GM12878 (cell line): ENCODE data around the gene GNAT1. TPM values are rescaled to one million over a fixed set of nuclear protein-coding genes. Genes with fewer than 3 reads are reported as not detected.

ENCODE experiments used
- ATAC-seq: fragments of 200-7000 bp; cut with Tn5 transposase; 3 replicates; pipeline ENCODE4 v1.9.1; 2020; ENCODE audit warnings: mild to moderate bottlenecking, moderate library complexity
- BruUV-seq: library from RNA; stranded (reverse); fragments of 400-500 nt; replicated peaks from 2 replicates; lab custom pipeline; 2021; lab: Mats Ljungman, UMichigan
- CTCF ChIA-PET: fragments of 300-600 bp; sonication (Branson Sonifier 250); formaldehyde crosslinking; extraction: SDS; loops from one replicate; lab custom pipeline; 2021; ENCODE audit warnings: inconsistent platforms; lab: Yijun Ruan, JAX
- POLR2A ChIA-PET: fragments of 350-600 bp; formaldehyde crosslinking; extraction: SDS; loops from one replicate; lab custom pipeline; 2021; ENCODE audit warnings: inconsistent platforms; lab: Charles Lee
- RAD21 ChIA-PET: fragments of 300-600 bp; sonication (Branson Sonifier 250); formaldehyde crosslinking; loops from one replicate; lab custom pipeline; 2023; ENCODE audit warnings: antibody characterized with exemption; ENCODE audit not compliant: unreplicated experiment; lab: Charles Lee
- SMC1A ChIA-PET: fragments of 300-600 bp; sonication (Branson Sonifier 250); formaldehyde crosslinking; loops from one replicate; lab custom pipeline; 2023; ENCODE audit not compliant: unreplicated experiment, uncharacterized antibody; lab: Charles Lee
- DNase-seq: peaks from one replicate; pipeline ENCODE4 v3.0.0-alpha.2; 2011; ENCODE audit warnings: low read depth, low spot score
- FAIRE-seq: peaks from 3 replicates; lab custom pipeline; 2011; peaks lifted over from hg19 to GRCh38; lab: Jason Lieb, UNC
- H2AFZ ChIP-seq: 2 replicates; pipeline ENCODE4 v1.6.0; 2011; ENCODE audit warnings: low read depth, low read length, control low read depth; ENCODE audit not compliant: control insufficient read depth
- H3K27ac ChIP-seq: 2 replicates; pipeline ENCODE4 v1.5.1; 2011; ENCODE audit warnings: control low read depth; ENCODE audit not compliant: control insufficient read depth, insufficient read depth
- H3K27me3 ChIP-seq, 2 experiments: replicated peaks in 1 of 2; 2 replicates each; pipeline versions ENCODE4 v1.6.0 to v1.6.1; 2011; ENCODE audit warnings: low read length in 1 of 2; ENCODE audit not compliant: control insufficient read depth in 2 of 2, insufficient read depth in 2 of 2
- H3K36me3 ChIP-seq, 2 experiments: 2 replicates each; pipeline ENCODE4 v1.5.1; 2011; ENCODE audit warnings: low read length in 1 of 2; ENCODE audit not compliant: control insufficient read depth in 2 of 2, insufficient read depth in 2 of 2
- H3K4me1 ChIP-seq: 2 replicates; pipeline ENCODE4 v1.6.1; 2011; ENCODE audit warnings: mild to moderate bottlenecking, low read length, moderate library complexity, mixed read lengths; ENCODE audit not compliant: control insufficient read depth, insufficient read depth
- H3K4me2 ChIP-seq: 2 replicates; pipeline ENCODE4 v1.6.0; 2011; ENCODE audit warnings: control low read depth; ENCODE audit not compliant: control insufficient read depth, insufficient read depth
- H3K4me3 ChIP-seq: fragments of 200-600 bp; sonication (generic); 2 replicates; pipeline ENCODE4 v1.5.1; 2016
- H3K79me2 ChIP-seq: 2 replicates; pipeline ENCODE4 v1.6.0; 2011; ENCODE audit warnings: low read length; ENCODE audit not compliant: control insufficient read depth, insufficient read depth
- H3K9ac ChIP-seq: 2 replicates; pipeline ENCODE4 v1.8.0; 2011; ENCODE audit warnings: low read length, control low read depth, mixed read lengths; ENCODE audit not compliant: control insufficient read depth, insufficient read depth
- H3K9me3 ChIP-seq: replicated peaks from 3 replicates; pipeline ENCODE4 v1.5.1; 2011; ENCODE audit warnings: mild to moderate bottlenecking, low read length; ENCODE audit not compliant: control insufficient read depth, insufficient read depth
- H4K20me1 ChIP-seq: 2 replicates; pipeline ENCODE4 v1.6.0; 2011; ENCODE audit not compliant: control insufficient read depth, insufficient read depth
- CHD1 ChIP-seq: IDR thresholded peaks from 2 replicates; pipeline ENCODE4 v1.6.1; 2012; ENCODE audit warnings: low read depth, low read length, improper control_type of control experiment
- ETV6 ChIP-seq, 2 experiments: fragments of 450-650 bp in 1 of 2; IDR thresholded peaks in 1 of 2; conservative IDR thresholded peaks in 1 of 2; 2 replicates each; pipeline ENCODE4 v1.6.1; 2014; ENCODE audit warnings: antibody characterized with exemption in 1 of 2, borderline replicate concordance in 1 of 2, low read depth in 1 of 2, mild to moderate bottlenecking in 1 of 2, moderate library complexity in 1 of 2
- FOXM1 ChIP-seq: IDR thresholded peaks from 2 replicates; pipeline ENCODE4 v1.6.1; 2012; ENCODE audit warnings: low read depth, mild to moderate bottlenecking, inconsistent platforms, low read length, moderate library complexity
- HDGF ChIP-seq: fragments of 450-650 bp; IDR thresholded peaks from 2 replicates; pipeline ENCODE4 v1.6.1; 2016; ENCODE audit warnings: antibody characterized with exemption
- IKZF1 ChIP-seq: fragments of 450-650 bp; conservative IDR thresholded peaks from 2 replicates; pipeline ENCODE4 v1.6.1; 2017; ENCODE audit warnings: antibody characterized with exemption, mild to moderate bottlenecking
- IKZF2 ChIP-seq, 2 experiments: fragments of 450-650 bp; IDR thresholded peaks; 2 replicates each; pipeline ENCODE4 v1.6.1; 2017; ENCODE audit warnings: mild to moderate bottlenecking in 2 of 2, moderate library complexity in 2 of 2
- JUNB ChIP-seq: IDR thresholded peaks from 2 replicates; pipeline ENCODE4 v1.6.1; 2016; ENCODE audit warnings: antibody characterized with exemption, mild to moderate bottlenecking
- NBN ChIP-seq: fragments of 450-650 bp; IDR thresholded peaks from 2 replicates; pipeline ENCODE4 v1.6.1; 2016
- POU2F2 ChIP-seq: IDR thresholded peaks from 3 replicates; pipeline ENCODE4 v1.6.1; 2011; ENCODE audit warnings: low read depth, mild to moderate bottlenecking, low read length, borderline replicate concordance
- RELA ChIP-seq: fragments of 450-650 bp; IDR thresholded peaks from 2 replicates; pipeline ENCODE4 v1.8.0; 2014; ENCODE audit warnings: borderline replicate concordance; ENCODE audit not compliant: partially characterized antibody
- RUNX3 ChIP-seq: IDR thresholded peaks from 2 replicates; pipeline ENCODE4 v1.6.1; 2012; ENCODE audit warnings: low read length, inconsistent platforms
- SPI1 ChIP-seq: IDR thresholded peaks from 2 replicates; pipeline ENCODE4 v1.6.1; 2011; ENCODE audit warnings: low read depth, mild to moderate bottlenecking, low read length, moderate library complexity, borderline replicate concordance; ENCODE audit not compliant: insufficient read depth
- TCF12 ChIP-seq: IDR thresholded peaks from 2 replicates; pipeline ENCODE4 v1.6.1; 2011; ENCODE audit warnings: low read depth, mild to moderate bottlenecking, low read length
- USF1 ChIP-seq: IDR thresholded peaks from 2 replicates; pipeline ENCODE4 v1.6.1; 2011; ENCODE audit warnings: borderline replicate concordance, low read depth, mild to moderate bottlenecking, moderate library complexity, mixed read lengths, low read length; ENCODE audit not compliant: insufficient read depth; ENCODE audit errors: extremely low read length
- YY1 ChIP-seq: IDR thresholded peaks from 2 replicates; pipeline ENCODE4 v1.6.1; 2011; ENCODE audit warnings: low read depth, mild to moderate bottlenecking, low read length
- WGBS: methylation state at CpG from one replicate; pipeline ENCODE4 v1.1.6; 2016; ENCODE audit warnings: low lambda C conversion rate; ENCODE audit not compliant: insufficient replicate concordance, insufficient coverage; ENCODE audit errors: missing lambda C conversion rate; 5-methylcytosine and 5-hydroxymethylcytosine counted together
- in situ Hi-C: fragments of 300-500 bp; cut with MboI; formaldehyde crosslinking; loops from 9 replicates; pipeline ENCODE4 v1.14.3; 2018; ENCODE audit warnings: mixed read lengths
- intact Hi-C: fragments of 100-400 bp; cut with micrococcal nuclease; formaldehyde crosslinking; loops from one replicate; pipeline ENCODE4 v1.14.2; 2022; ENCODE audit not compliant: unreplicated experiment
- polyA plus RNA-seq, 11 experiments: library from polyadenylated mRNA; depleted of rRNA in 4 of 11; unstranded in 6 of 11; stranded (reverse) in 5 of 11; fragments of >200 nt; fragmentation: Nextera tagmentation in 4 of 11; fragmentation: Illumina TruSeq in 1 of 11; extraction: Ambion mirVana in 4 of 11; extraction: Trizol in 1 of 11; gene quantifications; 1 replicate in 1 of 11; 2 replicates in 10 of 11; pipeline versions ENCODE4 v1.2.1 to v1.2.3, GENCODE V29; 2011 to 2016; ENCODE audit warnings: inconsistent platforms in 2 of 11, missing spikeins in 2 of 11, low read depth in 1 of 11
- total RNA-seq, 4 experiments: library from RNA; depleted of rRNA in 3 of 4; stranded (reverse); fragments of >200 nt in 3 of 4; fragmentation: Illumina TruSeq in 1 of 4; extraction: Trizol in 1 of 4; gene quantifications; 2 replicates each; pipeline versions ENCODE4 v1.2.1 to v1.2.3, GENCODE V29; 2013 to 2021

The GNAT1 gene
- total and polyA plus RNA-seq, 10 of the 15 experiments (the other 5 are each of a cell fraction or from before 2014, with no cell fraction given) = not detected

DNA sequence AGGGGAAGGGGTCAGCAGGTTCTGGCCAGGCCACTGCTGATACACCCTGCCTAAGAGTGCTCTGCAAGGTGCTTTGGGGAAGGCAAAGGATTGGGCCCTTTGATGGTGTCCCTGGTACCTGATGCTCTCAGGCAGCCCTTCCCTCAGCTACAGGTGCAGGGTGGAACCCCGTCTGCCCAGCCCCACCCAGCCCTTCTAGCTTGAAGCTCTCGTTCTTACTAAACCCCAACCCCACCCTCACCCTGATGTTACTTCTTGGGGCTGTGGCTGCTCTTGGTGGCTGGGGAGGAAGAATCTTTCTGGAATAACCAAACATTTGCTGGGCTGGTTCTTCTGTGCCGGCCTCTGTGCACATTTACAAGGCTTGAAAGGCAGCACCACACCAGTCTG is 51.0 kb downstream of the GNAT1 start:
- FAIRE-seq (no peak), DNase-seq (no peak), ATAC-seq (no peak)
- Histone ChIP-seq H3K27ac (peak overlapping the region; percentile 82), H3K36me3 (peaks cover 4% of the 10 kb centered on the region in 2 experiments; a peak in 3 of 4 replicates), H3K27me3 (no peaks in the 10 kb centered on the region), H3K79me2 (peaks cover 89% of the 10 kb centered on the region), H2AFZ (no peak overlapping the region), H3K9me3 (no peaks in the 10 kb centered on the region), H3K9ac (peak overlapping the region; percentile 49), H3K4me1 (peaks cover 55% of the 10 kb centered on the region), H3K4me3 (peak overlapping the region; percentile 64), H3K4me2 (peak overlapping the region; percentile 90), H4K20me1 (peaks cover 15% of the 10 kb centered on the region)
- ChIA-PET CTCF (interaction anchor here (3.6 kb wide), 1 partner anchor 15 kb away, joined by 42 read pairs; no protein-coding TSS in a partner anchor), SMC1A (interaction anchor here (0.5 to 3.2 kb wide), 4 partner anchors 14 to 1447 kb away, joined by 3 to 15 read pairs (median 4); no protein-coding TSS in a partner anchor), RAD21 (interaction anchor here (1.1 to 5.1 kb wide), 3 partner anchors 15 to 47 kb away, joined by 4 to 36 read pairs (median 5); no protein-coding TSS in a partner anchor), POLR2A (interaction anchor here (0.8 to 2.3 kb wide), 5 partner anchors 9 to 95 kb away, joined by 3 to 9 read pairs (median 5); no protein-coding TSS in a partner anchor)
- no TSS peak for BruUV-seq
- TF ChIP-seq JUNB = peak; percentile 52; the same call in 1 of the 2 replicates
- TF ChIP-seq RUNX3 = no peak
- intact Hi-C loops = no loop called here
- WGBS = 0% methylated on average over 3 of the region's 3 CpGs
- in situ Hi-C loops = no loop called here

GRCh38 chr3:50242851-50243542 is 51.6 kb downstream of the GNAT1 start:
- Histone ChIP-seq H3K4me3 (peak overlapping the region; percentile 64), H2AFZ (no peak overlapping the region; the same call in 1 of the 2 replicates), H3K9ac (peak overlapping the region; percentile 49), H4K20me1 (peaks cover 19% of the 10 kb centered on the region), H3K4me2 (peak overlapping the region; percentile 90), H3K27ac (peak overlapping the region; percentile 82), H3K9me3 (no peaks in the 10 kb centered on the region), H3K79me2 (peaks cover 87% of the 10 kb centered on the region), H3K4me1 (peaks cover 58% of the 10 kb centered on the region), H3K27me3 (no peaks in the 10 kb centered on the region), H3K36me3 (peaks cover 6 to 7% of the 10 kb centered on the region in 2 experiments; a peak in 3 of 4 replicates)
- in situ Hi-C loops = no loop called here
- CTCF ChIA-PET = interaction anchor here (0.9 to 3.6 kb wide), 3 partner anchors 16 to 48 kb away, joined by 5 to 42 read pairs (median 6); no protein-coding TSS in a partner anchor
- POLR2A ChIA-PET = interaction anchor here (0.6 to 2.3 kb wide), 7 partner anchors 9 to 913 kb away, joined by 3 to 9 read pairs (median 3); no protein-coding TSS in a partner anchor
- 6% methylated on average over 14 of the region's 14 CpGs for WGBS
- ATAC-seq (peak; percentile 19), DNase-seq (no peak), FAIRE-seq (no peak)
- intact Hi-C loops = no loop called here
- SMC1A ChIA-PET = interaction anchor here (1.0 to 3.2 kb wide), 3 partner anchors 14 to 29 kb away, joined by 4 to 15 read pairs (median 4); no protein-coding TSS in a partner anchor
- no TSS peak for BruUV-seq
- RAD21 ChIA-PET = interaction anchor here (0.6 to 5.1 kb wide), 5 partner anchors 13 to 404 kb away, joined by 3 to 36 read pairs (median 3); no protein-coding TSS in a partner anchor
- peak; percentile 65 for TF ChIP-seq IKZF1
- peak in 1 of 2 experiments; percentile 68; a peak in 2 of 4 replicates for TF ChIP-seq ETV6 (conservative IDR thresholded peaks at IDR 0.05 in 1 of 2, IDR thresholded peaks at IDR 0.05 in 1 of 2; ENCODE audit: borderline replicate concordance in 1 of 2, low read depth in 1 of 2)
- TF ChIP-seq SPI1 = peak; percentile 91
- peak; percentile 23 for TF ChIP-seq RELA
- peak; percentile 7; the same call in 1 of the 2 replicates for TF ChIP-seq HDGF
- 0 out of 3 replicates have a peak, but pooled peaks have one; percentile 18 for TF ChIP-seq POU2F2
- peak; percentile 76 for TF ChIP-seq YY1
- 0 out of 2 replicates have a peak, but pooled peaks have one; percentile 16 for TF ChIP-seq TCF12
- no peak for TF ChIP-seq FOXM1
- TF ChIP-seq CHD1 = no peak
- TF ChIP-seq NBN = 0 out of 2 replicates have a peak, but pooled peaks have one; percentile 23
- no peak for TF ChIP-seq USF1
- peak; percentile 14 to 27; a peak in 2 of 4 replicates for TF ChIP-seq IKZF2 (IDR thresholded peaks at IDR 0.05)
